ENCODE measurements around the gene PPP1R12B.

DNA sequence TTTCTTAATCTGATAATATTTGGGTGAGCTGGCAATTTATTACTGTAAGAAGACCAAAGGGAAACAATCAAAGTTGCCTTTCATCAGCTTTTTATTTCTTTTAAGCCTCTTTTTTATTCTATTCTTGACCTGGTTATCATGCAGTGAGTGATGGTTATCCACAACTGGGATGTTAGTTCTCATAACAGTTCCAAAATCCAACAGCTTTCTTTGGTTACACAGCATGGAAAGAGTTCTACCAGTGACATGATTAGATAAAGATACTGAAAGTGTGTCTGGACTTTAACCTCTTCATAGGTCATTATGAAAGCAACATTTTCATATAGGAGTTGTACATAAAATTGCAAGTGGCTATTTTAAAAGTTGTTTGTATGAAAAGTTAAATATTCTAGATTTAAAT, 198.7 kb downstream of the PPP1R12B start:
- TF ChIP-seq, protein P1, sequence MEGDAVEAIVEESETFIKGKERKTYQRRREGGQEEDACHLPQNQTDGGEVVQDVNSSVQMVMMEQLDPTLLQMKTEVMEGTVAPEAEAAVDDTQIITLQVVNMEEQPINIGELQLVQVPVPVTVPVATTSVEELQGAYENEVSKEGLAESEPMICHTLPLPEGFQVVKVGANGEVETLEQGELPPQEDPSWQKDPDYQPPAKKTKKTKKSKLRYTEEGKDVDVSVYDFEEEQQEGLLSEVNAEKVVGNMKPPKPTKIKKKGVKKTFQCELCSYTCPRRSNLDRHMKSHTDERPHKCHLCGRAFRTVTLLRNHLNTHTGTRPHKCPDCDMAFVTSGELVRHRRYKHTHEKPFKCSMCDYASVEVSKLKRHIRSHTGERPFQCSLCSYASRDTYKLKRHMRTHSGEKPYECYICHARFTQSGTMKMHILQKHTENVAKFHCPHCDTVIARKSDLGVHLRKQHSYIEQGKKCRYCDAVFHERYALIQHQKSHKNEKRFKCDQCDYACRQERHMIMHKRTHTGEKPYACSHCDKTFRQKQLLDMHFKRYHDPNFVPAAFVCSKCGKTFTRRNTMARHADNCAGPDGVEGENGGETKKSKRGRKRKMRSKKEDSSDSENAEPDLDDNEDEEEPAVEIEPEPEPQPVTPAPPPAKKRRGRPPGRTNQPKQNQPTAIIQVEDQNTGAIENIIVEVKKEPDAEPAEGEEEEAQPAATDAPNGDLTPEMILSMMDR (conservative IDR thresholded peaks at IDR 0.05), result no peak
- no peak for TF ChIP-seq EZH2 (IDR thresholded peaks at IDR 0.05; ENCODE audit: low read depth)
